HG03460 (cell line): ENCODE data around the gene NBEAL2.
A peak's percentile ranks its signal among the peaks of the same experiment; 100 is the strongest.
"Not testable (repeated sequence)": the region's sequence is repeated elsewhere in the genome, so short reads cannot be mapped to it uniquely, and the experiment has no call there.

ENCODE experiments used
- ATAC-seq: cut with Tn5 transposase; IDR thresholded peaks from one replicate; pipeline ENCODE4 v1.9.1; 2021; ENCODE audit not compliant: unreplicated experiment

The NBEAL2 gene

GRCh38 chr3:46962990-46963389 lies 16.5 kb upstream of the NBEAL2 start:
- ATAC-seq = no peak

- ATAC-seq = not testable (repeated sequence)
Observed at GRCh38 chr3:46964038-46964590, 15.4 kb upstream of the NBEAL2 start.

GRCh38 chr3:46965151-46965550 lies 14.3 kb upstream of the NBEAL2 start:
- ATAC-seq = no peak

GRCh38 chr3:46966811-46967210 lies 12.7 kb upstream of the NBEAL2 start:
- ATAC-seq = no peak

GRCh38 chr3:46968783-46969428 lies 10.6 kb upstream of the NBEAL2 start:
- no peak for ATAC-seq

- no peak for ATAC-seq
Observed at GRCh38 chr3:46970391-46971091, 8.9 kb upstream of the NBEAL2 start.

- no peak for ATAC-seq
Observed at GRCh38 chr3:46971151-46971550, 8.3 kb upstream of the NBEAL2 start.

- ATAC-seq = no peak
Observed at GRCh38 chr3:46971742-46972141, 7.7 kb upstream of the NBEAL2 start.

GRCh38 chr3:46972396-46972795 lies 7.1 kb upstream of the NBEAL2 start:
- no peak for ATAC-seq

- no peak for ATAC-seq
Observed at GRCh38 chr3:46974421-46975171, 4.9 kb upstream of the NBEAL2 start.

GRCh38 chr3:46976326-46977190 lies 2.9 kb upstream of the NBEAL2 start, which contains the start of gene CCDC12:
CCDC12 (minus strand) TSS chr3:46976745; CDS start chr3:46976732, 13 bp downstream.
- peak; percentile 57 for ATAC-seq

GRCh38 chr3:46977811-46978195 lies 1.7 kb upstream of the NBEAL2 start:
- no peak for ATAC-seq

- ATAC-seq = no peak
Observed at GRCh38 chr3:46978381-46978780, 1.1 kb upstream of the NBEAL2 start.

- no peak for ATAC-seq
Observed at GRCh38 chr3:46979958-46980497, 562 bp downstream of the NBEAL2 start.

- no peak for ATAC-seq
Observed at GRCh38 chr3:46981932-46982471, 2.5 kb downstream of the NBEAL2 start.

GRCh38 chr3:46982546-46982945 lies 3.1 kb downstream of the NBEAL2 start:
- no peak for ATAC-seq

- ATAC-seq = no peak
Observed at GRCh38 chr3:46984591-46985459, 5.4 kb downstream of the NBEAL2 start.

GRCh38 chr3:46985588-46985987 lies 6.1 kb downstream of the NBEAL2 start:
- ATAC-seq = no peak

- ATAC-seq = no peak
Observed at GRCh38 chr3:46986055-46986730, 6.7 kb downstream of the NBEAL2 start.
